Neuronal stem cell (in vitro differentiated cells): ENCODE measurements around the gene SH2D4B.
A peak's percentile ranks its signal among the peaks of the same experiment; 100 is the strongest.
"Not testable (repeated sequence)": the region's sequence is repeated elsewhere in the genome, so short reads cannot be mapped to it uniquely, and the experiment has no call there.

Experiments
- DNase-seq: peaks from one replicate; pipeline ENCODE4 v3.0.0-alpha.2; 2013; ENCODE audit warnings: low spot score
- H2AFZ ChIP-seq: one replicate; pipeline ENCODE4 v1.6.1; 2013; ENCODE audit warnings: mild to moderate bottlenecking, low read length, inconsistent platforms
- H2AK5ac ChIP-seq: 2 replicates; pipeline ENCODE4 v1.6.1; 2013; ENCODE audit warnings: low read depth, mild to moderate bottlenecking, inconsistent platforms, low read length, moderate library complexity, mixed read lengths
- H2BK120ac ChIP-seq: 2 replicates; pipeline ENCODE4 v1.6.1; 2013; ENCODE audit warnings: low read depth, mild to moderate bottlenecking, inconsistent platforms, low read length, moderate library complexity, mixed read lengths
- H2BK12ac ChIP-seq: one replicate; pipeline ENCODE4 v1.6.1; 2013; ENCODE audit warnings: low read length, inconsistent platforms
- H2BK15ac ChIP-seq: 2 replicates; pipeline ENCODE4 v1.6.1; 2013; ENCODE audit warnings: mild to moderate bottlenecking, low read length, inconsistent platforms, mixed read lengths
- H2BK5ac ChIP-seq: one replicate; pipeline ENCODE4 v1.6.1; 2013; ENCODE audit warnings: inconsistent platforms, mild to moderate bottlenecking, low read length, moderate library complexity
- H3K14ac ChIP-seq: one replicate; pipeline ENCODE4 v1.6.1; 2013; ENCODE audit warnings: low read length, inconsistent platforms
- H3K18ac ChIP-seq: 2 replicates; pipeline ENCODE4 v1.6.1; 2013; ENCODE audit warnings: low read length, inconsistent platforms
- H3K23ac ChIP-seq: 2 replicates; pipeline ENCODE4 v1.6.1; 2013; ENCODE audit warnings: low read depth, mild to moderate bottlenecking, mixed read lengths, low read length, inconsistent platforms; ENCODE audit not compliant: poor library complexity
- H3K27ac ChIP-seq: replicated peaks from 3 replicates; pipeline ENCODE4 v1.5.1; 2013; ENCODE audit warnings: low read length, inconsistent platforms
- H3K27me3 ChIP-seq, 3 experiments: 2 replicates each; pipeline ENCODE4 v1.6.1; 2013; ENCODE audit warnings: low read length in 3 of 3, mild to moderate bottlenecking in 2 of 3, inconsistent platforms in 1 of 3, low read depth in 1 of 3, mixed read lengths in 1 of 3, moderate library complexity in 1 of 3; ENCODE audit not compliant: control insufficient read depth in 3 of 3, insufficient read depth in 3 of 3
- H3K36me3 ChIP-seq, 2 donors: replicated peaks in 1 of 2; 2 replicates each; pipeline ENCODE4 v1.6.1; 2013; ENCODE audit warnings: low read length in 2 of 2; ENCODE audit not compliant: control insufficient read depth in 2 of 2, insufficient read depth in 2 of 2
- H3K4ac ChIP-seq: 2 replicates; pipeline ENCODE4 v1.6.1; 2013; ENCODE audit warnings: inconsistent platforms, mild to moderate bottlenecking, low read length, moderate library complexity
- H3K4me1 ChIP-seq, 2 donors: 1 replicate in 1 of 2; 2 replicates in 1 of 2; pipeline ENCODE4 v1.6.1; 2013; ENCODE audit warnings: low read length in 2 of 2, low read depth in 1 of 2; ENCODE audit not compliant: control insufficient read depth in 2 of 2, insufficient read depth in 1 of 2
- H3K4me2 ChIP-seq: one replicate; pipeline ENCODE4 v1.6.1; 2013; ENCODE audit warnings: mild to moderate bottlenecking, low read length, inconsistent platforms; ENCODE audit not compliant: insufficient read depth, poor library complexity, severe bottlenecking
- H3K4me3 ChIP-seq, 2 donors: 2 replicates each; pipeline ENCODE4 v1.5.1; 2013; ENCODE audit warnings: low read length in 2 of 2, mild to moderate bottlenecking in 2 of 2, inconsistent platforms in 1 of 2, moderate library complexity in 1 of 2
- H3K79me1 ChIP-seq: one replicate; pipeline ENCODE4 v1.6.1; 2013; ENCODE audit warnings: low read depth, mild to moderate bottlenecking, inconsistent platforms, low read length, moderate library complexity
- H3K9ac ChIP-seq: one replicate; pipeline ENCODE4 v1.6.1; 2013; ENCODE audit warnings: mild to moderate bottlenecking, low read depth, low read length, inconsistent platforms; ENCODE audit not compliant: poor library complexity
- H3K9me3 ChIP-seq, 2 donors: replicated peaks in 1 of 2; 2 replicates each; pipeline versions ENCODE3 to v1.6.1; 2013; ENCODE audit warnings: low read length in 2 of 2, mild to moderate bottlenecking in 2 of 2, inconsistent platforms in 1 of 2, low read depth in 1 of 2, mixed read lengths in 1 of 2, moderate library complexity in 1 of 2; ENCODE audit not compliant: control insufficient read depth in 2 of 2, insufficient read depth in 1 of 2
- H4K8ac ChIP-seq: one replicate; pipeline ENCODE4 v1.6.1; 2013; ENCODE audit warnings: low read depth, mild to moderate bottlenecking, inconsistent platforms, low read length, moderate library complexity
- H4K91ac ChIP-seq: one replicate; pipeline ENCODE4 v1.6.1; 2013; ENCODE audit warnings: low read length, low read depth, mild to moderate bottlenecking, inconsistent platforms; ENCODE audit not compliant: poor library complexity
- WGBS, 2 donors: extraction: QIAGEN DNeasy Blood & Tissue Kit; methylation state at CpG; one replicate each; pipeline ENCODE4 v1.1.7; 2013; ENCODE audit warnings: missing lambda C conversion rate in 2 of 2, mixed read lengths in 1 of 2; ENCODE audit not compliant: insufficient read length in 2 of 2, insufficient replicate concordance in 1 of 2; ENCODE audit errors: extremely low coverage in 2 of 2; 5-methylcytosine and 5-hydroxymethylcytosine counted together

Gene SH2D4B

DNA sequence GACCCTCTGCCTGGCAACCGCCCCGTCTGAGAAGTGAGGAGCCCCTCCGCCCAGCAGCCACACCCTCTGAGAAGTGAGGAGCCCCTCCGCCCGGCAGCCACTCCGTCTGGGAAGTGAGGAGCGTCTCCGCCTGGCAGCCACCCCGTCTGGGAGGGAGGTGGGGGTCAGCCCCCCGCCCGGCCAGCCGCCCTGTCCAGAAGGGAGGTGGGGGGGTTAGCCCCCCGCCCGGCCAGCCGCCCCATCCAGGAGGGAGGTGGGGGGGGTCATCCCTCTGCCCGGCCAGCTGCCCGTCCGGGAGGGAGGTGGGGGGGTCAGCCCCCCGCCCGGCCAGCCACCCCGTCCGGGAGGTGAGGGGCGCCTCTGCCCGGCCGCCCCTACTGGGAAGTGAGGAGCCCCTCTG lies 3.6 kb upstream of the SH2D4B start:
- H4K91ac ChIP-seq, H2BK5ac ChIP-seq, H3K23ac ChIP-seq, H3K4me3 ChIP-seq, H4K8ac ChIP-seq, H3K4me2 ChIP-seq, H3K79me1 ChIP-seq, DNase-seq, H3K4ac ChIP-seq, H3K27ac ChIP-seq, H3K36me3 ChIP-seq, H2AFZ ChIP-seq, H3K27me3 ChIP-seq, H2BK15ac ChIP-seq, H3K18ac ChIP-seq, H2BK12ac ChIP-seq, H3K14ac ChIP-seq, H2AK5ac ChIP-seq, H3K9me3 ChIP-seq, H2BK120ac ChIP-seq, H3K9ac ChIP-seq: not testable (repeated sequence)
- no CpG with 5 or more reads among the region's 25 CpGs for WGBS, 2 donors
- H3K4me1 ChIP-seq = peaks cover 0 to 14% of the 10 kb centered on the region in 2 donors

DNA sequence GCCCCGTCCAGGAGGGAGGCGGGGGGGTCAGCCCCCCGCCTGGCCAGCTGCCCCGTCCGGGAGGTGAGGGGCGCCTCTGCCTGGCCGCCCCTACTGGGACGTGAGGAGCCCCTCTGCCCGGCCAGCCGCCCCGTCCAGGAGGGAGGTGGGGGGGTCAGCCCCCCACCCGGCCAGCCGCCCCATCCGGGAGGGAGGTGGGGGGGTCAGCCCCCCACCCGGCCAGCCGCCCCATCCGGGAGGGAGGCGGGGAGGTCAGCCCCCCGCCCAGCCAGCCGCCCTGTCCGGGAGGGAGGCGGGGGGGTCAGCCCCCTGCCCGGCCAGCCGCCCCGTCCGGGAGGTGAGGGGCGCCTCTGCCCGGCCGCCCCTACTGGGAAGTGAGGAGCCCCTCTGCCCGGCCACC lies 3.1 kb upstream of the SH2D4B start:
- H3K27me3 ChIP-seq, H3K4me2 ChIP-seq, DNase-seq, H4K91ac ChIP-seq, H2AFZ ChIP-seq, H3K14ac ChIP-seq, H2BK120ac ChIP-seq, H2BK5ac ChIP-seq, H2BK12ac ChIP-seq, H3K79me1 ChIP-seq, H2AK5ac ChIP-seq, H3K9me3 ChIP-seq, H3K23ac ChIP-seq, H3K4me3 ChIP-seq, H4K8ac ChIP-seq, H2BK15ac ChIP-seq, H3K36me3 ChIP-seq, H3K27ac ChIP-seq, H3K9ac ChIP-seq, H3K4ac ChIP-seq, H3K18ac ChIP-seq: not testable (repeated sequence)
- no CpG with 5 or more reads among the region's 30 CpGs for WGBS, 2 donors
- H3K4me1 ChIP-seq = peaks cover 0 to 10% of the 10 kb centered on the region in 2 donors

DNA sequence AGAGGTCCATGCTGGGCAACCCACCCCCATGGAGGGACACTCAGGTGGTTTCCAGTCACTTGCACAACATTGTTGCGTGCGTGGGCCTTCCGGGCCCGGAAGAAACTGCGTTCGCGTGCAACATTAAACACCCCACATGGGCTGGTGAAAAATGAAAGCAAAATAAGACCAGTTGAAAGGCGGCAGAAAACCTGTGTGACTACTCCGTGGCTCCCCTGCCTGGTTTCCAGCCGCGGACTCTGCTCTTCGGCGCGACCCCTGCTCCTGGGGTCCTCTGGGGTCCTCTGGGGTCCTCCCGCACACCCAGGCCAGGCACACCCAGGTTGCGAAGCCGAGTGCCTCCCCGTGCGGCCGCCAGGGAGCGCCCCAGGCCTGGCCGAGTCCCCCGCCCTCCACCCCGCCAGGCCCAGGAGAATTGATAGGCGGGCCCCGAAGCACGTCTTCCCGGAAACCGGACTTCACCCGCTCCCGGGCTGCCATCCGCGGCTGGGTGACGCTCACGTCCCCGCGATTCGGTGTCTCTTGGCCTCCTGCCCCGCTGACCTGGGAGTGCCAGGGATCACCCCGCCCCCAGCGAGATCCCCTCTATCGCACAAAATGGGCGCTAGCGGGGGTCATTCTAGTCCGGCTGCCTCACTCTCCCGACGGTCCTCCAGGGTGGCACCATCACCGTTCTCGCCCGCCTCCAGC lies 1.9 kb upstream of the SH2D4B start:
- Histone ChIP-seq H3K23ac (no peak overlapping the region), H2BK5ac (peak overlapping the region; percentile 46), H3K14ac (no peak overlapping the region), H3K4me1 (peaks cover 0 to 10% of the 10 kb centered on the region in 2 donors), H3K27me3 (no peaks in the 10 kb centered on the region), H3K4ac (no peak overlapping the region), H3K18ac (peak overlapping the region; percentile 15), H3K9me3 (no peaks in the 10 kb centered on the region), H3K36me3 (no peaks in the 10 kb centered on the region), H2AK5ac (peak overlapping the region; percentile 7), H3K4me3 (no peak overlapping the region), H4K91ac (no peak overlapping the region), H3K9ac (no peak overlapping the region), H2BK15ac (no peak overlapping the region), H3K79me1 (peaks cover 4% of the 10 kb centered on the region), H2BK12ac (no peak overlapping the region), H4K8ac (no peak overlapping the region), H2AFZ (no peak overlapping the region), H3K27ac (no peak overlapping the region), H3K4me2 (no peak overlapping the region), H2BK120ac (peak overlapping the region; percentile 2)
- no CpG with 5 or more reads among the region's 50 CpGs for WGBS, 2 donors
- DNase-seq = no peak

DNA sequence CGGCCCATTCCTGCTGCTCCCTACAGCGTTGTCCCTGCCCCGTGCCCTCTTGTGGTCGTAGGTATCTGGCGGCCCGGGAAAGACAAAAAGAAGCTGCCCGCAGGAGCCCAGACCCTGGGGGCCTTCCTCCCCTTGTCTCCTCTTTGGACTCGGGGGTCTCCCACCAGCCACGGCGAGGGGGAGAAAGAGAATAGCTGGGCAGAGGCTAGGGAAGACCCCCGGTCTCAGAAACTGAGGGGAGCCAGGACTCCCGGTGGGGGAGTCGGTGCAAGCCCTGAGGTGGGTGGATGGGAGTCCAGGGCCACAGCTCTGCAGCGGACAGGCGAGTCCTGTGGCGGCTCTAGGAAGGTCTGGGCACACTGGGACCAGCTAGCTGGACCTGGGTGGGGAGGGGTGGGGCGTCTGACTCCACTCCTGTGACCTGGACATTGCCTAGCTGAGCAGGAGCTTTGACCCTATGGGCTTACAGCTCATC lies 1.3 kb upstream of the SH2D4B start:
- peak overlapping the region; percentile 61 for H2AK5ac ChIP-seq
- H3K27ac ChIP-seq = no peak overlapping the region
- H2BK5ac ChIP-seq = peak overlapping the region; percentile 46
- no peaks in the 10 kb centered on the region for H3K9me3 ChIP-seq
- no peak for DNase-seq
- H2BK12ac ChIP-seq = no peak overlapping the region
- H3K9ac ChIP-seq = no peak overlapping the region
- no peaks in the 10 kb centered on the region for H3K36me3 ChIP-seq
- peak overlapping the region; percentile 34 for H3K23ac ChIP-seq
- peak overlapping the region; percentile 15 for H3K18ac ChIP-seq
- H3K4me2 ChIP-seq = no peak overlapping the region
- H4K8ac ChIP-seq = no peak overlapping the region
- H3K79me1 ChIP-seq = peaks cover 4% of the 10 kb centered on the region
- peak overlapping the region; percentile 2 for H2BK120ac ChIP-seq
- H3K4me1 ChIP-seq = peaks cover 0 to 13% of the 10 kb centered on the region in 2 donors
- no peak overlapping the region for H3K14ac ChIP-seq
- H2BK15ac ChIP-seq = peak overlapping the region; percentile 73
- no peak overlapping the region for H3K4me3 ChIP-seq
- peak overlapping the region; percentile 1 for H3K4ac ChIP-seq
- H4K91ac ChIP-seq = no peak overlapping the region
- H2AFZ ChIP-seq = no peak overlapping the region
- WGBS, 2 donors = no CpG with 5 or more reads among the region's 17 CpGs
- no peaks in the 10 kb centered on the region for H3K27me3 ChIP-seq
